ENCODE results near the gene IFI35. TPM values are rescaled to one million over a fixed set of nuclear protein-coding genes. Genes with fewer than 3 reads are reported as not detected.

Gene IFI35
- total RNA-seq, 2 experiments from 2014 or later = 6.3 to 8.6 TPM

- peak; percentile 93 for DNase-seq (ENCODE audit: low spot score)
- no peaks in the 10 kb centered on the region for H3K9me3 ChIP-seq (ENCODE audit: low read length)
- POLR2A ChIA-PET = interaction anchor here (0.8 to 1.1 kb wide), 2 partner anchors 12 to 27 kb away, joined by 3 to 4 read pairs; partner anchors contain the start of gene RPL27
- intact Hi-C loops (cut with micrococcal nuclease; ENCODE audit: unreplicated experiment) = loop anchor here (1.0 to 5.0 kb wide), 3 partner anchors 146 to 292 kb away; partner anchors contain the start of gene TMEM106A
- CTCF ChIA-PET (ENCODE audit: unreplicated experiment) = no interaction called here
- no peaks in the 10 kb centered on the region for H3K79me2 ChIP-seq (ENCODE audit: insufficient read depth, low read depth, low read length)
- no peaks in the 10 kb centered on the region for H3K9me2 ChIP-seq (ENCODE audit: insufficient read depth, low read length)
- no peaks in the 10 kb centered on the region for H3K36me3 ChIP-seq (ENCODE audit: insufficient read depth, low read length)
- peak within 1 kb of the TSS; percentile 85 for H2AFZ ChIP-seq (ENCODE audit: low read length)
- peak within 1 kb of the TSS; percentile 67 for H3K4me3 ChIP-seq (ENCODE audit: low read depth, low read length, poor library complexity, severe bottlenecking)
- no peaks in the 10 kb centered on the region for H4K20me1 ChIP-seq (ENCODE audit: insufficient read depth, low read length)
- H3K4me2 ChIP-seq (ENCODE audit: low read length) = peak within 1 kb of the TSS; percentile 88
- no TSS peak for BruUV-seq (replicated peaks)
- peak within 1 kb of the TSS; percentile 11 for H3K27ac ChIP-seq (ENCODE audit: low read depth, low read length, poor library complexity, severe bottlenecking)
- TF ChIP-seq CTCF (conservative IDR thresholded peaks at IDR 0.05; ENCODE audit: low read length) = peak; percentile 84
- no peak for TF ChIP-seq EZH2phosphoT487 (IDR thresholded peaks at IDR 0.05; ENCODE audit: borderline replicate concordance, low read depth, low read length)
- H3K4me1 ChIP-seq (ENCODE audit: insufficient read depth, low read length, poor library complexity, severe bottlenecking) = peaks cover 19% of the 10 kb centered on the region
Measured at GRCh38 chr17:43024407-43025289, 18.1 kb downstream of the IFI35 start, which contains the start of gene RND2. TSS of gene RND2 (plus strand) at chr17:43025231. CDS start at chr17:43025348, 117 bp downstream.

GRCh38 chr17:43025290-43025657 lies 18.7 kb downstream of the IFI35 start:
- no peaks in the 10 kb centered on the region for H3K9me3 ChIP-seq (ENCODE audit: low read length)
- H2AFZ ChIP-seq (ENCODE audit: low read length) = no peak overlapping the region
- H4K20me1 ChIP-seq (ENCODE audit: insufficient read depth, low read length) = no peaks in the 10 kb centered on the region
- no peaks in the 10 kb centered on the region for H3K79me2 ChIP-seq (ENCODE audit: insufficient read depth, low read depth, low read length)
- POLR2A ChIA-PET = interaction anchor here (1.1 kb wide), 1 partner anchor 13 kb away, joined by 3 read pairs; no protein-coding TSS in a partner anchor
- no peaks in the 10 kb centered on the region for H3K36me3 ChIP-seq (ENCODE audit: insufficient read depth, low read length)
- no peaks in the 10 kb centered on the region for H3K9me2 ChIP-seq (ENCODE audit: insufficient read depth, low read length)
- TF ChIP-seq EZH2phosphoT487 (IDR thresholded peaks at IDR 0.05; ENCODE audit: borderline replicate concordance, low read depth, low read length) (no peak), CTCF (conservative IDR thresholded peaks at IDR 0.05; ENCODE audit: low read length) (no peak)
- no TSS peak for BruUV-seq (replicated peaks)
- CTCF ChIA-PET (ENCODE audit: unreplicated experiment) = no interaction called here
- peak overlapping the region; percentile 88; the same call in 1 of the 2 replicates for H3K4me2 ChIP-seq (ENCODE audit: low read length)
- intact Hi-C loops (cut with micrococcal nuclease; ENCODE audit: unreplicated experiment) = loop anchor here (2.0 kb wide), 1 partner anchor 292 kb away; no protein-coding TSS in a partner anchor
- DNase-seq (ENCODE audit: low spot score) = no peak
- H3K4me3 ChIP-seq (ENCODE audit: low read depth, low read length, poor library complexity, severe bottlenecking) = peak overlapping the region; percentile 67
- H3K4me1 ChIP-seq (ENCODE audit: insufficient read depth, low read length, poor library complexity, severe bottlenecking) = peaks cover 19% of the 10 kb centered on the region
- H3K27ac ChIP-seq (ENCODE audit: low read depth, low read length, poor library complexity, severe bottlenecking) = no peak overlapping the region
